Right atrium auricular region (tissue), 2 donors: ENCODE measurements around the gene ZFP92. TPM values are rescaled to one million over a fixed set of nuclear protein-coding genes. Genes with fewer than 3 reads are reported as not detected.
A peak's percentile ranks its signal among the peaks of the same experiment; 100 is the strongest.

ENCODE experiments used
- DNase-seq: peaks from one replicate; pipeline ENCODE4 v3.0.0-alpha.2; 2019; ENCODE audit warnings: low spot score
- H3K27ac ChIP-seq, 2 donors: fragments of 200-600 bp; sonication (generic); 1 replicate in 1 of 2; 2 replicates in 1 of 2; pipeline ENCODE4 v1.5.1; 2016 to 2019
- H3K27me3 ChIP-seq, 2 donors: fragments of 200-600 bp; sonication (generic); one replicate each; pipeline versions ENCODE4 v1.5.1 to v1.6.0; 2017 to 2019
- H3K36me3 ChIP-seq: fragments of 200-600 bp; sonication (generic); one replicate; pipeline ENCODE4 v1.5.1; 2016
- H3K4me1 ChIP-seq, 2 donors: fragments of 200-600 bp; sonication (generic); one replicate each; pipeline versions ENCODE4 v1.5.1 to v1.6.0; 2017 to 2019
- H3K4me3 ChIP-seq, 2 donors: fragments of 200-600 bp; sonication (generic); 1 replicate in 1 of 2; 2 replicates in 1 of 2; pipeline ENCODE4 v1.5.1; 2017 to 2019; ENCODE audit warnings: mild to moderate bottlenecking in 1 of 2, moderate library complexity in 1 of 2
- H3K9me3 ChIP-seq, 2 donors: fragments of 200-600 bp; sonication (generic); one replicate each; pipeline ENCODE4 v1.5.1; 2019
- total RNA-seq, 2 donors: library from RNA; depleted of rRNA; stranded (reverse); fragments of >200 nt; gene quantifications; one replicate each; pipeline ENCODE4 v1.1.0, GENCODE V29; 2016
- TF ChIP-seq, protein P1 (sequence below), 2 donors: fragments of 200-600 bp; sonication (generic); IDR thresholded peaks; one replicate each; pipeline ENCODE4 v1.5.1; 2019; ENCODE audit warnings: antibody characterized with exemption in 2 of 2

Gene ZFP92
- total RNA-seq, 2 donors from 2014 or later: 0.85 to 1.6 TPM

DNA sequence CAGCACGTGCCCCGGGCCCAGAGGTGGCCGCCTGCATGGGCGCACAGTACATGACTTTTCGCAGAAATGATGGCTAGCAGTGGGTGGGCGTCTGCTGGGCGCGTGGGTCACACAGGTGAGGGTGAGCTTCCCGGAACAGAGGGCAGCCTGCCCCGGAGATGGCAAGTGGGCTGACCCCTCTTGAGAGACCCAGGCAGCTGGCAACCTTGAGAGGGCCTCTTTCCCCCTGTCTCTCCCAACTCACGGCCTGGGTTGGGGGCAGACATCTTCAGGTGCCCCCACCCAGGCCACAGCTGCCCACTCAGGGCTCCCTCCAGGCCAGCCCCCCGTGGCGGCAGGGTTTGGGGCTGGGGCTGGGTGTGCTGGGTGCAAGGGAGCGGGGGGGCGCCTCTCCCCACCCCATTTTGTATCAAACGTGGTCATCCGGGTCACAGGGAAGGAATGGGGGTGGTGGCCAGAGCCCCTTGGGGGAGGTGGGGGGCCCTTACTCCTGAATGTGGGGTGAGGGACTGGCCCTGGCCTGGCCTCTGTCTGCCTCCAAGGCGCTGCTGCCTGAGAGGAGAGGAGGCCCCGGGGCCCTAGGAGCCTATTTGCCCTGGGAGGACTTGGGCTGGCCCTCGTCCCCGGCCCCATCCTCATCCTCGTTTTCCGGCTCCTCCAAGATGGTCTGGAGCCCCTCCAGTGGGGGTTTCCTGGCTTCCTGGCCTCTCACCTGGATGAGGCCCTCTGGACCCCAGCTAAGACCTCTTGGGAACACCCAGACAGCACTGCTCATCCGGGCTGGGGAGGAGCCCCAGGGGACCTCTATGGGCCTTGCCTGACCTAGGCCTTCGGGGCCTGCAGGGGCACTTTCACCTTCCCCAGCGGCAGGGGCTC, 14.7 kb upstream of the ZFP92 start:
- H3K9me3 ChIP-seq: no peaks in the 10 kb centered on the region
- no peak overlapping the region for H3K27ac ChIP-seq
- no peak for DNase-seq
- no peaks in the 10 kb centered on the region for H3K4me1 ChIP-seq
- H3K4me3 ChIP-seq: no peak overlapping the region
- no peaks in the 10 kb centered on the region for H3K36me3 ChIP-seq
- TF ChIP-seq, protein P1, sequence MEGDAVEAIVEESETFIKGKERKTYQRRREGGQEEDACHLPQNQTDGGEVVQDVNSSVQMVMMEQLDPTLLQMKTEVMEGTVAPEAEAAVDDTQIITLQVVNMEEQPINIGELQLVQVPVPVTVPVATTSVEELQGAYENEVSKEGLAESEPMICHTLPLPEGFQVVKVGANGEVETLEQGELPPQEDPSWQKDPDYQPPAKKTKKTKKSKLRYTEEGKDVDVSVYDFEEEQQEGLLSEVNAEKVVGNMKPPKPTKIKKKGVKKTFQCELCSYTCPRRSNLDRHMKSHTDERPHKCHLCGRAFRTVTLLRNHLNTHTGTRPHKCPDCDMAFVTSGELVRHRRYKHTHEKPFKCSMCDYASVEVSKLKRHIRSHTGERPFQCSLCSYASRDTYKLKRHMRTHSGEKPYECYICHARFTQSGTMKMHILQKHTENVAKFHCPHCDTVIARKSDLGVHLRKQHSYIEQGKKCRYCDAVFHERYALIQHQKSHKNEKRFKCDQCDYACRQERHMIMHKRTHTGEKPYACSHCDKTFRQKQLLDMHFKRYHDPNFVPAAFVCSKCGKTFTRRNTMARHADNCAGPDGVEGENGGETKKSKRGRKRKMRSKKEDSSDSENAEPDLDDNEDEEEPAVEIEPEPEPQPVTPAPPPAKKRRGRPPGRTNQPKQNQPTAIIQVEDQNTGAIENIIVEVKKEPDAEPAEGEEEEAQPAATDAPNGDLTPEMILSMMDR (IDR thresholded peaks at IDR 0.05): no peak
- H3K27me3 ChIP-seq: no peaks in the 10 kb centered on the region

GRCh38 chrX:153397256-153397960, 13.9 kb upstream of the ZFP92 start:
- TF ChIP-seq, protein P1 (IDR thresholded peaks at IDR 0.05): no peak
- Histone ChIP-seq H3K27me3 (no peaks in the 10 kb centered on the region), H3K36me3 (no peaks in the 10 kb centered on the region), H3K27ac (no peak overlapping the region), H3K4me3 (no peak overlapping the region), H3K4me1 (no peaks in the 10 kb centered on the region), H3K9me3 (no peaks in the 10 kb centered on the region)
- DNase-seq: no peak

GRCh38 chrX:153398275-153398960, 12.9 kb upstream of the ZFP92 start:
- DNase-seq: no peak
- no peaks in the 10 kb centered on the region for H3K36me3 ChIP-seq
- H3K27ac ChIP-seq: no peak overlapping the region
- TF ChIP-seq, protein P1 (IDR thresholded peaks at IDR 0.05): no peak
- no peaks in the 10 kb centered on the region for H3K27me3 ChIP-seq
- no peaks in the 10 kb centered on the region for H3K4me1 ChIP-seq
- H3K4me3 ChIP-seq: no peak overlapping the region
- no peaks in the 10 kb centered on the region for H3K9me3 ChIP-seq

DNA sequence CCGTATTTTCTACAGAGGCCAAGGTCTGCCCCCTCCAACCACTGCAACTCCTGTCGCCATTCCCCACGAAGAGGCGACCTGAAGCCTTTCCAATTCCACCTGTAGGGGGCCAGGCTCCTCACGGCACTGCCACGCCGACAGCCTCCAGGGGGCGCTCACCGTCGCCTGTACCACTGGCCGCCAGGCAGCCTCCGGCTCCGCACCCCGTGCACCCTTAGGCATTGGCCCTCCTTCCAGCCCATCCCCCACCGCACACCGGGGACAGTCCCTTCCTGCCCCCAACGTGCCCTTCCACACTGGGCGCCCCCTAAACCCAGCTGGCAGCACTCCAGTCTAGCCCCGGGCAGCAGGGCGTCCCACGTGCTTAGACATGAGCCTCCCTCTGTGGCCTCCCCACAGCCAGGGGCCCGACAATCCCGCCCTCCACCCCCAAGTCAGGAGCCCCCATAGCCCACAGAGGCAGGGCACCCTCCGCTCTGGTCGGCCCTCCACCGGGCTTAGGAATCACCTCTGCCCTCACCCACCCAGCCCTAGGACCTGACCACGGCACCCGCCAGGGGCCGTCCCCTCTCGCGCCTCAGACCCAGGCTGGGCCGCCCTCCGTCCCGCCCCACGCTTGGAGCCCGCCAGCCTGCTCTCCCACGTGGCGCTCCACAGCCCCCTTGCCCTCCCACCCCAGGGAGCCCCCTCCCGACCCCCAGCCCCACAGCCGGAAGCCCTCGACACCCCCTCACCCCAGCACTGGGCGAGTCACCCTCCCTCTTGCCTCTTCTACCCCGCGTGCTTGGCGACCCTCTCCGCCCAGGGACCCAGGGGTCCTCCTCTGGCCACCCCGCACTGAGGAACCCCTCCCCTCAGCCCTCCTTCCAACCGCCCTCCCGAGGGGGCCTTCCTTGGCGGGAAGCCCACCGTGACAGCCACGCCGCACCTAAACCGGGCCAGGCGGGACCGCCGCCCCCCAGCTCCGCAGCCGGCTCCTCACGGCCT, 10.8 kb upstream of the ZFP92 start:
- H3K4me1 ChIP-seq: no peaks in the 10 kb centered on the region
- DNase-seq: no peak
- TF ChIP-seq, protein P1 (IDR thresholded peaks at IDR 0.05): peak; percentile 31 to 61

More for the DNA sequence above, 10.8 kb upstream of the ZFP92 start:
- H3K27ac ChIP-seq: no peak overlapping the region
- no peak overlapping the region for H3K4me3 ChIP-seq
- H3K36me3 ChIP-seq: no peaks in the 10 kb centered on the region
- no peaks in the 10 kb centered on the region for H3K9me3 ChIP-seq
- no peaks in the 10 kb centered on the region for H3K27me3 ChIP-seq
